Activated T-cell treated with anti-CD3 and anti-CD28 coated beads, Interleukin-2, amount 50 U/mL, for 48 hours (primary cell): ENCODE measurements around the gene PDGFRA.

Experiments used
- DNase-seq, 2 experiments: peaks; one replicate each; pipeline ENCODE4 v3.0.0-alpha.2; 2020

Gene PDGFRA

GRCh38 chr4:54265366-54265765, 36.3 kb downstream of the PDGFRA start:
- DNase-seq: no peak

- DNase-seq: no peak
Observed at GRCh38 chr4:54268151-54268550, 39.1 kb downstream of the PDGFRA start.

GRCh38 chr4:54271464-54271863, 42.4 kb downstream of the PDGFRA start:
- DNase-seq: no peak

GRCh38 chr4:54272051-54272450, 43.0 kb downstream of the PDGFRA start:
- DNase-seq: no peak

GRCh38 chr4:54274264-54274663, 45.2 kb downstream of the PDGFRA start:
- no peak for DNase-seq

- DNase-seq: no peak
Observed at GRCh38 chr4:54274795-54275665, 45.9 kb downstream of the PDGFRA start.

GRCh38 chr4:54276641-54277430, 47.7 kb downstream of the PDGFRA start:
- no peak for DNase-seq

GRCh38 chr4:54277691-54278090, 48.6 kb downstream of the PDGFRA start:
- no peak for DNase-seq

GRCh38 chr4:54278216-54278615, 49.1 kb downstream of the PDGFRA start:
- no peak for DNase-seq

GRCh38 chr4:54281054-54281766, 52.1 kb downstream of the PDGFRA start:
- DNase-seq: no peak

GRCh38 chr4:54282837-54283236, 53.7 kb downstream of the PDGFRA start:
- DNase-seq: no peak

GRCh38 chr4:54289316-54289715, 60.2 kb downstream of the PDGFRA start:
- no peak for DNase-seq

GRCh38 chr4:54290980-54291379, 61.9 kb downstream of the PDGFRA start:
- DNase-seq: no peak

- DNase-seq: no peak
Observed at GRCh38 chr4:54296548-54297203, 67.6 kb downstream of the PDGFRA start.

GRCh38 chr4:54308110-54308509, 79.0 kb downstream of the PDGFRA start:
- no peak for DNase-seq

- DNase-seq: no peak
Observed at GRCh38 chr4:54315561-54316538, 86.8 kb downstream of the PDGFRA start.

GRCh38 chr4:54317690-54318089, 88.6 kb downstream of the PDGFRA start:
- DNase-seq: no peak

- peak in 1 of 2 experiments; percentile 22 for DNase-seq
Observed at GRCh38 chr4:54318904-54319303, 89.8 kb downstream of the PDGFRA start.

GRCh38 chr4:54320826-54321685, 92.0 kb downstream of the PDGFRA start:
- DNase-seq: no peak

GRCh38 chr4:54322818-54323417, 93.8 kb downstream of the PDGFRA start:
- DNase-seq: peak; percentile 55 to 61
